Right lobe of liver (tissue), 4 donors: ENCODE data around the gene ARHGAP22.

Source experiments
- POLR2A ChIP-seq: fragments of 450-650 bp; IDR thresholded peaks from one replicate; pipeline ENCODE4 v1.6.1; 2017; ENCODE audit warnings: antibody characterized with exemption, mild to moderate bottlenecking
- TF ChIP-seq, protein P1 (sequence below), 4 donors: fragments of 200-600 bp in 3 of 4; fragments of 450-650 bp in 1 of 4; IDR thresholded peaks; one replicate each; pipeline versions ENCODE4 v1.5.1 to v1.8.0; 2016 to 2022; ENCODE audit warnings: antibody characterized with exemption in 4 of 4, mild to moderate bottlenecking in 2 of 4
- donor health status: DM: no; HTN: no; CAD: no.
- donor health status: DM: no; HTN: no; CAD: no.
- donor health status: DM: no; HTN: yes; CAD: no.

DNA sequence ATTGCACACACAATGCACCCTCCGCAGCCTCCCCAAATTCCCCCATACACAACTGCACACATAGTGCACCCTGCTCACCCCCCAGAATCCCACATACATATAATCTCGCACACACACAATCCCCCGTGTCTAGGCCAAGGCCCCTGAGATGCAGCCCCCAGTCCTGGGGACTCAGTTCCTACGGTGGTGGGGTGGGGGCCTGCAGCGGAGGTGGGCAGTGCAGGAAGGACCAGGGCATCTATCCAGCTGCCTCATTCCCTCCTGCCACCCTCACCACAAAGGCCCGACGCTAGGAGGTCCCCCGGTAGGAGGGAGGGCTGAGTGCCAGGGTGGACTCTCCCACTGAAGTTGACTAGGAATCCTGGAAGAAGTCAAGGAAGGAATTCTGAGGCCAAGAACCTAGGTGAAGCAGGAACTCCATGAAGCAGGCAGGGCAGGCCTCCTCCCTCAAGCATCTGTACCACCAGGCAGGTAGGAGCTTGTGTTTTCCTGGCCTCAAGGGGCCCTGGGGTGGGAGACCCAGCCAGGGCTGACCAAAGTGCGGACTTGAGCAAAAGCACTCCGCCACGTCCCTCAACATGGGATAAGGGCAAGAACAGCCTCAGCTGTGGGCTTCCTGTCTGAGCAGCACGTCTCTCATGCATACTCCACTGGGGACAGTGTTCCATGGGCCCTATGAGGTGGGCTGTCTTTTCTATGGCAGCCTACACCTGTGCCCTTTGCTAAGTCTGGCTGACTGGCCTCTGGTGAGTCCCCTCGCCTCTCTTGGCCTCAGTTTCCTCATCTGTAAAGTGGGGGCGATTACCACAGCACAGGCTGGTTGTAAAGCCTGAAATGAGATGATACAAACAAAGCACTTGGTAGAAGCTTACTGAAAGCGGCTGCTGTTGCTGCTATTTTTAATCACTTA is 152.6 kb downstream of the ARHGAP22 start:
- TF ChIP-seq, protein P1, sequence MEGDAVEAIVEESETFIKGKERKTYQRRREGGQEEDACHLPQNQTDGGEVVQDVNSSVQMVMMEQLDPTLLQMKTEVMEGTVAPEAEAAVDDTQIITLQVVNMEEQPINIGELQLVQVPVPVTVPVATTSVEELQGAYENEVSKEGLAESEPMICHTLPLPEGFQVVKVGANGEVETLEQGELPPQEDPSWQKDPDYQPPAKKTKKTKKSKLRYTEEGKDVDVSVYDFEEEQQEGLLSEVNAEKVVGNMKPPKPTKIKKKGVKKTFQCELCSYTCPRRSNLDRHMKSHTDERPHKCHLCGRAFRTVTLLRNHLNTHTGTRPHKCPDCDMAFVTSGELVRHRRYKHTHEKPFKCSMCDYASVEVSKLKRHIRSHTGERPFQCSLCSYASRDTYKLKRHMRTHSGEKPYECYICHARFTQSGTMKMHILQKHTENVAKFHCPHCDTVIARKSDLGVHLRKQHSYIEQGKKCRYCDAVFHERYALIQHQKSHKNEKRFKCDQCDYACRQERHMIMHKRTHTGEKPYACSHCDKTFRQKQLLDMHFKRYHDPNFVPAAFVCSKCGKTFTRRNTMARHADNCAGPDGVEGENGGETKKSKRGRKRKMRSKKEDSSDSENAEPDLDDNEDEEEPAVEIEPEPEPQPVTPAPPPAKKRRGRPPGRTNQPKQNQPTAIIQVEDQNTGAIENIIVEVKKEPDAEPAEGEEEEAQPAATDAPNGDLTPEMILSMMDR (IDR thresholded peaks at IDR 0.05): no peak
- TF ChIP-seq POLR2A: no peak
